MG63 (cell line): ENCODE data around the gene SNED1. TPM values are rescaled to one million over a fixed set of nuclear protein-coding genes. Genes with fewer than 3 reads are reported as not detected.

Experiments
- DNase-seq: peaks from one replicate; pipeline ENCODE4 v3.0.0-alpha.2; 2020
- H3K27me3 ChIP-seq: fragments of 250-450 bp; sonication (Bioruptor Pico); 2 replicates; pipeline ENCODE4 v1.5.1; 2020; ENCODE audit warnings: mild to moderate bottlenecking, moderate library complexity
- H3K36me3 ChIP-seq: fragments of 250-450 bp; sonication (Bioruptor Pico); 2 replicates; pipeline ENCODE4 v1.5.1; 2020; ENCODE audit warnings: mild to moderate bottlenecking, moderate library complexity
- H3K4me3 ChIP-seq: fragments of 250-450 bp; sonication (Bioruptor Pico); 2 replicates; pipeline ENCODE4 v1.5.1; 2020; ENCODE audit warnings: mild to moderate bottlenecking, moderate library complexity
- H3K9me3 ChIP-seq: fragments of 250-450 bp; sonication (Bioruptor Pico); 2 replicates; pipeline ENCODE4 v1.5.1; 2020; ENCODE audit warnings: mild to moderate bottlenecking, moderate library complexity
- total RNA-seq: library from RNA; depleted of rRNA; stranded (reverse); fragments of >200 nt; shearing (Covaris generic); gene quantifications from 2 replicates; pipeline ENCODE4 v1.2.3, GENCODE V29; 2014; ENCODE audit warnings: low replicate concordance

The SNED1 gene
- total RNA-seq, 1 experiment from 2014 or later = 5.1 TPM

DNA sequence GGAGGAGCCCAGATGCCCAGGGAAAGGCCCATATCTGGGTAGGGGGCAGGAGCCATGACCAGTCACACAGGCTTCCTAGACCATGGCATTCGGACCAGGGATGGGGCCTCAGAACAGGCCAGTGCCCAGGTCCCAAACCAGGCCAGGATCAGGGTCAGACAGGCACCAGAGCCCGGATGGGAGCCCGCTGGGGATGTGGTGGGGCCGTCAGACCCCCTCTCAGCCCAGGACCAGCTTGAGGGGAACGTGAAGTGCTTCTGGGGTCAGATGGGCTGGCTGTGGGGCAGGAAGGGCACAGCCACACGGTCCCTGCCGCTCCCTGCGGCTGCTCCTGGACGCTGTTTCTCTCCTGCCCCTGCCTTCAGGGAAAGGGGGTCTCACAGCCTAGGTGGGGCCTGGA is 39.1 kb downstream of the SNED1 start:
- Histone ChIP-seq H3K4me3 (no peak overlapping the region), H3K36me3 (no peaks in the 10 kb centered on the region; the same call in 1 of the 2 replicates), H3K9me3 (no peaks in the 10 kb centered on the region), H3K27me3 (no peaks in the 10 kb centered on the region)
- no peak for DNase-seq

DNA sequence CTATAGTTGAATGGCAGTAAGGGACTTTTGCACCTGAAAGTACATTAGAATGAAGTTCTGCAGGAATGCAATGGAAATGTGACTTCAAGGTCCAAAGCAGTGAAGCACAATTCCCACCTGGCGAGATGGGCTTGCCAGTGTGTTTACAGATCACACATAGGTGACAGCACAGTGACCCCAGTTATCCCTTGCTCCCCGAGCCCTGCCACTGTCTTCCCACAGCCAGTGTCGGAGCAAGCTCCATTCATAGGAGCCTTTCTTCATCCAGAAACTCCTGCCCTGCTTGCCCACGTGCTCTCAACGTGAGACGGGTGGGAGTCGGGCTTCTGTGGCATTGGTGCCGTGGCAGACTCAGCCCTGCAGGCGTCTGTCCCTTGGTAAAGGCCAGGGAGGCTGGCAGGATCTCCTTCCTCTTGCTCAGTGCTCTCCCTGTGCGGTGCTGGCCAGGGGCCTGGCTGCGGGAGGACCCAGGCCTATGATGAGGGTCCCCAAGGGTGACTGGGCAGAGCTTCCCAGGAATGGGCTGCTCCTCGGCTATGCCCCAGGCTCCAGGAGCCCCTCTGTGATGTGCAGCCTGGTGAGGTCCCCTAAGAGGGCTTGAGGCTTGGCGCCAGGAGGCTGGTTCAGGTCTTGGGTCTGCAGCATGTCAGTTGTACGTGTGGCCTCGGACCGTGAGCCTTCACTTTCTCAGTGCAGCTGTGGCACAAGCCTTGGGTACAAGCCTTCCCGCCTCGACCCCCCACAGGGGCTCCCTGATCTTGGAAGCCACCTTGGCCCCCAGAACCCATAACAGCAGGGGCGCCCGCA is 40.2 kb downstream of the SNED1 start:
- H3K4me3 ChIP-seq = no peak overlapping the region
- H3K27me3 ChIP-seq = no peaks in the 10 kb centered on the region
- H3K9me3 ChIP-seq = no peaks in the 10 kb centered on the region
- H3K36me3 ChIP-seq = no peaks in the 10 kb centered on the region; the same call in 1 of the 2 replicates
- no peak for DNase-seq

DNA sequence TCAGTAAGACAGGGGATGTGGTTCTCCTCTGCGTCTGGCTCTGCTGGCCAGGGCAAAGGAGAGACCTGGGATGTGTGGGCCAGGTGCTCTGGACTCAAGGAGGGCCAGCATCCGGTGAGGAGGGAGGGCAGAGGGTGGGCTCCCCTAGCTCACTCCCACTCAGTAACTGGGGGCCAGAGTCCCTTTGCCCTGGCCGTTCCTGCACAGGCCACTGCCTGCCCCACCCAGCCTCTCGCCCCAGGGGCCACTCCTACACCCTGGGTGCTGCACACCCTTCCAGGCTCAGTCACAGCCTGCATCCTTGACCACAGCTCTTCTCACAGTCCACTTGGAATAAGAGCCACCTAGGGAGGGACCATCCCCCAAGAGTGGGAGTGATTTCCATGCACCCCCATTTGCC is 41.0 kb downstream of the SNED1 start:
- no peak for DNase-seq
- no peaks in the 10 kb centered on the region; the same call in 1 of the 2 replicates for H3K36me3 ChIP-seq
- no peaks in the 10 kb centered on the region for H3K27me3 ChIP-seq
- H3K9me3 ChIP-seq = no peaks in the 10 kb centered on the region
- no peak overlapping the region for H3K4me3 ChIP-seq

DNA sequence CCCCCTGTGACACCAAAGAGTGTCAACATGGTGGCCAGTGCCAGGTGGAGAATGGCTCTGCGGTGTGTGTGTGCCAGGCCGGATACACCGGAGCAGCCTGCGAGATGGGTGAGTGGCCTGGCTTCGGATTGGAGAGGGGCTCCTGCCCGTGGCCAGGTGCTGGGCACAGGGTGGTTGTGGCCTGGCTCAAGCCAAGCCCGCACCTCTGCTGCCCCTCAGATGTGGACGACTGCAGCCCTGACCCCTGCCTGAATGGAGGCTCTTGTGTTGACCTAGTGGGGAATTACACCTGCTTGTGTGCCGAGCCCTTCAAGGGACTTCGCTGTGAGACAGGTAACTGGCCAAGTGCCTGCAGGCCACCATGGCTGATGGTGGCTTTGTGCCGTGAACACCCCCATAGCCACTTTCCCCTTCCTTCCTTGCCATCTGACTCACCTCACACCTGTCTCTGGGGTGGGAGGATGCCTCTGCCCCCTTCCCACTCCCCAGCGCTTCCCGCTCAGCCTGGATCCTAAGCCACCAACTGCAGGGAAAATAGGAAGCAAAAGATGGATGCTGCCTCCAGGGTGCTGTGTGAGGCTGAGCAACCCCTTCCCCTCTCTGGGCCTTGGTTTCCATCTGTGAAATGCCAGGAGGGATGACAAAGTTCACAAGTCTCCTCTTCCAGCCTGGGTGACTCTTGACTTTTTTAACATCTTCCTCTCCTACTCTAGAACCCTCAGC is 41.8 kb downstream of the SNED1 start:
- DNase-seq = no peak
- H3K27me3 ChIP-seq = no peaks in the 10 kb centered on the region
- no peaks in the 10 kb centered on the region; the same call in 1 of the 2 replicates for H3K36me3 ChIP-seq
- no peak overlapping the region for H3K4me3 ChIP-seq
- H3K9me3 ChIP-seq = 0 out of 2 replicates have a peak, but pooled peaks cover 2% of the 10 kb centered on the region

DNA sequence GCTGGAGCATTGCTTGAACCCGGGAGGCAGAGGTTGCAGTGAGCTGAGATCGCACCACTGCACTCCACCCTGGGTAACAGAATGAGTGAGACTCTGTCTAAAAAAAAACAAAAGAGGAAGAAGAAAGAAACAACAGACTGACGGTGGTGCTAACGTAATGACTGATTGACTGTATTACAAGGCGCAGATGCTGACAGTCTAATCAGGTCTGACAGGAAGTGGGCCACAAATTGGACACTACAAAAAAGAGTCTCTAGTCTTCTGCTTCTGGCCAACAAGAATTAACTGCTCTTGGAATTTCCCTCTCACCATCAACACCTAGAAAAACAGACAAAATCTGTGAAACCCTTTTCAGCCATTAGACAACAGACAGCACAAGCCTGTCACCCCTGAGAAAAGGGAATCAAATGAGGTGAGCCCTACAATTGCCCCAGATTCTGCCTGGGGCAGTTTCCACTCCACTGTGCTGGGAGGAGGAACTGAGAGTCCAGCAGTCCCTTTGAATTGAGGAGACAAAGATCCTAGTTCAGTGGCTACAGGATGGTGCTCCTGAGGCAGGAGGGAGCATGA is 43.3 kb downstream of the SNED1 start:
- H3K27me3 ChIP-seq = no peaks in the 10 kb centered on the region
- H3K36me3 ChIP-seq = no peaks in the 10 kb centered on the region; the same call in 1 of the 2 replicates
- no peak for DNase-seq
- no peak overlapping the region for H3K4me3 ChIP-seq
- 0 out of 2 replicates have a peak, but pooled peaks cover 3% of the 10 kb centered on the region for H3K9me3 ChIP-seq

DNA sequence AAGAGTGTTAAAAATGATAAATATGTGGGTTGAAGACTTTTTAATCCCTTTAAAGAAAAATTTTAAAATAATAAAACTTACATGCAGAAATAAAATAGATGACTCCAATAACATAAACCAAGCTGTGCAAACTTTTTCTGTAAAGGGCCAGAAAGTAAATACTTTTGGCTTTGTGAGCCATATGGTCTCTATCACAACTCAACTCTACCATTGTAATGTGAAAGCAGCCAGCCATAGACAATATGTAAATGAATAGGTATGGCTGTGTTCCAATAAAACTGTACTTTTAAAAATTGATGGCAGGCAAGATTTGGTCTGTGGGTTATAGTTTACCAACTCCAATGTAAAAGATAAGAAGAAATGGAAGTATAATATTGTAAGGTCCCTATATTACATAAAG is 45.2 kb downstream of the SNED1 start:
- Histone ChIP-seq H3K9me3 (0 out of 2 replicates have a peak, but pooled peaks cover 3% of the 10 kb centered on the region), H3K27me3 (no peaks in the 10 kb centered on the region), H3K4me3 (no peak overlapping the region), H3K36me3 (no peaks in the 10 kb centered on the region; the same call in 1 of the 2 replicates)
- DNase-seq = no peak

DNA sequence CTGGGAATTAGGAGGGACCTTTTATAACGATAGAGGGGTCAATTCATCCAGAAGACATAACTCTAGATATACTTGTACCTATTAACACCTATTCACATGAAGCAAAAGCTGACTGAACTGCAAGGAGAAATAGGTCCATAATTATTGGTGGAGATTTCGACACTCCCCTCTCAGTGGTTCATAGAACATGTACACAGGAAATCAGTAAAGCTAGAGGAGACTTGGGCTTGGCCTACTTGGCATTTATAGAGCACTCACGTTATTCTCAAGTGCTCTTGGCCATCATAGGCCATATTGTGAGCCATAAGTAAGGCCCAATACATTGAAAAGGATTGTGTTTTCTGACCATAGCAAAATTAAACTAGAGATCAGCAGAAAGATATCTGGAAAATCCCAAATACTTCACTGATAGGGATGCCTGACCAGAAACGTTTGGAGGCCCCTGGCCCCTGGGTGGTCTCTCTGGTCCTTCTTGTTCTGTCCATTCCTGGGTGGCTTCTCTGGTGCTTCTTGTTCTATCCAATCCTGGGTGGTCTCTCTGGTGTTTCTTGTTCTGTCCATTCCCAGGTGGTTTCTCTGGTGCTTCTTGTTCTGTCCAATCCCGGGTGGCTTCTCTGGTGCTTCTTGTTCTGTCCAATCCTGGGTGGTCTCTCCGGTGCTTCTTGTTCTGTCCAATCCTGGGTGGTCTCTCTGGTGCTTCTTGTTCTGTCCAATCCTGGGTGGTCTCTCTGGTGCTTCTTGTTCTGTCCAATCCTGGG is 49.0 kb downstream of the SNED1 start:
- H3K36me3 ChIP-seq = no peaks in the 10 kb centered on the region; the same call in 1 of the 2 replicates
- H3K9me3 ChIP-seq = 0 out of 2 replicates have a peak, but pooled peaks cover 3% of the 10 kb centered on the region
- no peak overlapping the region for H3K4me3 ChIP-seq
- H3K27me3 ChIP-seq = no peaks in the 10 kb centered on the region
- DNase-seq = no peak

DNA sequence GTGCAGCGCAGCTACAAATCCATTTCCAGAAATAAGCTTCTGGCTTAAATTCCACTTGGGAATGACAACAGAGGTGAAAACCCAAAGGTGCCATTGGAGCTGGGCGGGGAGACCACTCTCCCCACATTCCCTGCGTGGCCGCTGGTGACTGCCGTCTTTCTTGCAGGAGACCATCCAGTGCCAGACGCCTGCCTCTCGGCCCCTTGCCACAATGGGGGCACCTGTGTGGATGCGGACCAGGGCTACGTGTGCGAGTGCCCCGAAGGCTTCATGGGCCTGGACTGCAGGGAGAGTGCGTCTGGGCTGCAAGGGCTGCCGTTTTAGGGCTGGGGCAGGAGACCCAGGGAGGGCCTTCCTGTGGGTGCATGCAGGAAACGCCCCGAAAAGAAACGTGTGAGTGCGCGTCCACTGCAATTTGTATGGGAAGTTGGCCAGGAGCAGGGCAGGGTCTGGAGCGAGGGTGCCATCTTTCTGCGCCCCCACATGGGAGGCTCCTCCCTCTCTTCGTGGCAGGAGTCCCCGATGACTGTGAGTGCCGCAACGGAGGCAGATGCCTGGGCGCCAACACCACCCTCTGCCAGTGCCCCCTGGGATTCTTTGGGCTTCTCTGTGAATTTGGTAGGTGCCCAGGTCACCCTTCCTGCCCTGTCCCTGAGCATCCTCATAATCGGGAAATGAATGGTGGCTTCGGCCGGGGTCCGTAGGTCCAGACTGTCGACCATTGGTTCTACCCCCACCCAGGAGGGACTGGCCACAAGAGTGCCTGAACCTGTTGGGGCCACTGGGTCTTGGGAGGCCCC is 49.9 kb downstream of the SNED1 start:
- H3K27me3 ChIP-seq = no peaks in the 10 kb centered on the region
- H3K36me3 ChIP-seq = no peaks in the 10 kb centered on the region; the same call in 1 of the 2 replicates
- 0 out of 2 replicates have a peak, but pooled peaks cover 3% of the 10 kb centered on the region for H3K9me3 ChIP-seq
- DNase-seq = no peak
- H3K4me3 ChIP-seq = no peak overlapping the region

DNA sequence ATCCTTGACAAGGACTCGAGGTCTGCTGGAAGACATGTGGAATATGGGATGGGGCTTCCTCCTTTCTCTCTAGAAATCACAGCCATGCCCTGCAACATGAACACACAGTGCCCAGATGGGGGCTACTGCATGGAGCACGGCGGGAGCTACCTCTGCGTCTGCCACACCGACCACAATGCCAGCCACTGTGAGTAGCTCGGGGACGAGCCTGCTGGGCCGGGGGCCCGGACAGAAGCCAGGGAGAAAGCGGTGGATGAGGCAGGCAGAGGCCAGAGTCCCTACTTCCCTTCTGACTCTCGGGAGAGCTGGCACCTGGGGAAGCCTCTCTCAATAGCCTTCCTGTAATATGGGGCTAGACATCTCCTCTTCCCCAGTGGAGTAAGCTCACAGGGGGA is 50.5 kb downstream of the SNED1 start:
- no peak for DNase-seq
- Histone ChIP-seq H3K36me3 (no peaks in the 10 kb centered on the region; the same call in 1 of the 2 replicates), H3K9me3 (0 out of 2 replicates have a peak, but pooled peaks cover 3% of the 10 kb centered on the region), H3K27me3 (no peaks in the 10 kb centered on the region), H3K4me3 (no peak overlapping the region)

DNA sequence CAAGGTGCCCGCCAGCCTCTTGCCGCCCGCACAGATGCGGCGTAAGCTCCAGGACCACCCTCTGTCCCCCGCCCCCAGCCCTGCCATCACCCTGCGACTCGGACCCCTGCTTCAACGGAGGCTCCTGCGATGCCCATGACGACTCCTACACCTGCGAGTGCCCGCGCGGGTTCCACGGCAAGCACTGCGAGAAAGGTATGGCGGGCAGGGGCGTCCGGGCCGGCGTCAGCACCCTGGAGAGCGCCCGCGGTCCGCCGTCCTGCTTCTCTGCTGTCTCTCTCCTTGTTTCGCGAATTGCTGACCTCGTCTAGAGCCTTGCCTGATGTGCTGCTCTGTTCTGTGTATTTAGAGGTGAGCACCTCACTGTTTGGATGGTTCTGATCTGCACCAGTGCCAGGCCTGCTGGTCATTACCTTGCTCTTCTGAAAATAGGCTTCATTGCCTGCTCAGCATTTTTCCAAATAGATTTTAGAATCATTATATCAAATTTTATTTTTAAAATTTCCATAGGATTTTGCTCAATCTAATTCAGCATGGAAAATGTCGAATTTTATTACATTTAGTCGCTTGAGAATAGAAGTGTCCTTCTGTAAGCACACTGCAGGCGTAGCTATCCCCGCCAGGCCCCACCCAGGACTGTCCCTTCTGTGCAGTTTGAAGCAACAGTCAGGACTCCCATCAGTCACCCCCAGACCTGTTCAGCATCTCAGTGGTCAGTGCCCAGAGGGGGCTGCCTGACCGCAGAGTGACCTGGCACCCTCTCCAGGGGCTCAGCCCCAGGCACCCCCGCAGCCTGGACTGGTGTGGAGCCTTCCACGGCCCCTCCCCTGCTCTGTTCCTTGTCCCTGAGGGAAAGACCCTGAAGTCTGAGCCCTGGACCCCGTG is 51.6 kb downstream of the SNED1 start:
- no peak for DNase-seq

DNA sequence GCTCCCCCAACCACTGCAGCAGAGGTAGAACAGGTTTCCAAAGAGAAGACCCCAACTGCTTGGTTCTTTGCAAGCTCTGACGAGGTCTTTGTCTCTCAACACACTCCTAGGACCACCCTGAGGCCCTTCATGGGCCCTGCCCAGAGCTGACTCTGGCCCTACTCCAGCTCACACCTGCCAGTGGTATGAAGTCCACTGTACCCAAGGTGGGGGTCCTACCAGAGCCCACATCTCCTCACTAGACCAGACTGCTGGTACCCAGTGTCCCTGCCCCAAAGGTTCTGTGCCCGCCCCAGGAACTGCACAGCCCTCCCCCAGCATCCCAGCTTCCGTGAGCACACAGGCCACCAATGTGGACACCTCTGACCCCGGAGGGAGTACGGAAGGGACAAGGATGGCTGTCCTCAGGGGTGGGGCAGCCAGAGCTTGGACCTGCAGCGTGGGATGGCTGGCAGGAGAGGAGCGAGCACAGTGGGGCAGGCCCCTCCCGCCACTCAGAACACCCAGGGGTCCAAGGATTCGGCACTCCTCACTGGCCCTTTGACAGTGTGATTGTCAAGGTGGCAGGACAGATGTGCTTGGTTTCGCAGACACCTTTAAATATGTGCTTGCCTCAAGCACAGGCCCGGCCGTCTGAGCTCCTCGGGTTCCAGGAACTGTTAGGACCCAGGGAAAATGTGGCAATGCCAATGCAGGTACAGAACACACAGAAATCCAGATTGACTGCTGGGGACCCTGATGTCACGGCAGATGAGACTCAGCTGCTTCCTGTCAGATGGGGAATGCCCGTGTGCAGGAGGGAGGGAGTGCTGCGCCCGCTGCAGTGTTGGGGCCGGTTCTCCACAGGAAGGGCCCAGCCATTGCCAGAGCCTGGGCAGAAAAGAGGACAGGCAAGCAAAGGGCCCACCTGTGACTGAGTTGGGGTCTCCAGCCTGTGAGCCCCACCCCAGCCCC is 52.5 kb downstream of the SNED1 start:
- no peak overlapping the region for H3K4me3 ChIP-seq
- H3K36me3 ChIP-seq = no peaks in the 10 kb centered on the region; the same call in 1 of the 2 replicates
- no peak for DNase-seq
- no peaks in the 10 kb centered on the region for H3K27me3 ChIP-seq
- H3K9me3 ChIP-seq = no peaks in the 10 kb centered on the region

More for the DNA sequence above, 51.6 kb downstream of the SNED1 start:
- Histone ChIP-seq H3K9me3 (0 out of 2 replicates have a peak, but pooled peaks cover 3% of the 10 kb centered on the region), H3K36me3 (no peaks in the 10 kb centered on the region; the same call in 1 of the 2 replicates), H3K27me3 (no peaks in the 10 kb centered on the region), H3K4me3 (no peak overlapping the region)

DNA sequence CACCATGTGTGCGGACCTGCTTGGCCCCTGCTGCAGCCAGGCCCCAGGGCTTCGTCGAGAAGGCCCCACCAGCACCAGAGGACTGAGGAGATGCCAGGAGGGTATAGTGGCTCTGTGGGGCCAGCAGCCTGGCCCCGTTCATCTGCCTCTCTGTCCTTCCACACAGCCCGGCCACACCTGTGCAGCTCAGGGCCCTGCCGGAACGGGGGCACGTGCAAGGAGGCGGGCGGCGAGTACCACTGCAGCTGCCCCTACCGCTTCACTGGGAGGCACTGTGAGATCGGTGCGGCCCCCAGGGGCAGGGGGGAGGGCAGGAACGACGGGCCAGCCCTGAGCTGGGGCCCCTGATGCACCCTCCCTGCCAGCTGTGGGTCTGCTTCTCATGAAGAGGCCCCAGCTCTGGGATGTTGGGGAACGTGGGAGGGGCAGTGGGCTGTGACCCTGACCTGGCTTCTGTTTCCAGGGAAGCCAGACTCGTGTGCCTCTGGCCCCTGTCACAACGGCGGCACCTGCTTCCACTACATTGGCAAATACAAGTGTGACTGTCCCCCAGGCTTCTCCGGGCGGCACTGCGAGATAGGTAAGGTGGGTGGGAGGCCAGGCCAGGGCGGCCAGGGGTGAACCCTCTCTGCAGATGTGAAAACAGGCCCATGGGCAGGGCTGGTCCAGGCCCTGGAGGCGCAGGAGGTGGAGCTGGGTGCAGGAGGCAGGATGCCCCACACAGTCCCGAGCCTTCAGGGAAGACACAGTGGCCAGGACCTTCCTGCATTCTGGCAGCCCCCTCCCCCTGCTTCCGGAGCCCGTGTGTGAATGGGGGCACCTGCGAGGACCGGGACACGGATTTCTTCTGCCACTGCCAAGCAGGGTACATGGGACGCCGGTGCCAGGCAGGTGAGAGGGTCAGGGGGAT is 53.4 kb downstream of the SNED1 start:
- no peak overlapping the region for H3K4me3 ChIP-seq
- no peaks in the 10 kb centered on the region for H3K27me3 ChIP-seq
- no peaks in the 10 kb centered on the region for H3K36me3 ChIP-seq
- H3K9me3 ChIP-seq = no peaks in the 10 kb centered on the region
- DNase-seq = no peak
